Measurements from ENCODE around the gene AVL9. TPM values are rescaled to one million over a fixed set of nuclear protein-coding genes. Genes with fewer than 3 reads are reported as not detected.

Gene AVL9
- total and polyA plus RNA-seq, 9 of the 15 experiments (the other 6 are each of a cell fraction or from before 2014, with no cell fraction given): 6.4 to 66.2 (median 30.1) TPM

DNA sequence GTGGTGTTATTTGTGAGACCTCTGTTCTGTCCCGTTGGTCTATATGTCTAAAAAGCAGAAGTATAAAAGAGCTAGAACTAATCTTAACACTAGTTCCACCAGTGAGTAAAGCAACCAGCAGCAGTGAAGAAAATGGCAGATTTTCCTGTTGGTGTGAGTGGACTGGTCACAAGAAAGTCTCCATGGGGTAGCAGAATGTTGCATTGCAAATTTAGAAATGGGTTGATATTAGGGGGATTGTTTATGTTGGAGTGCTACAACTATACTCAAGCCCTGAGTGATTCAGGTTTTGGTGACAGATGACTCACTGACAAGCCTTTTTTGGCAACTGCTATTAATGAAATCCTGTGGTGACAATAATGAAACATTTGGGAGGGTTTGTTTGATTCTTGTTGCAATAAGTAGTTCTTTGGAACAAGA lies 5.6 kb downstream of the AVL9 start (continued):
- peak; percentile 70; the same call in 1 of the 2 replicates for TF ChIP-seq JUN (IDR thresholded peaks at IDR 0.05; ENCODE audit: borderline replicate concordance, low read depth, low read length)
- no peak for TF ChIP-seq JUN (CRISPR knock-in tag; IDR thresholded peaks at IDR 0.05; ENCODE audit: borderline replicate concordance)
- TF ChIP-seq SMARCC2 (IDR thresholded peaks at IDR 0.05; ENCODE audit: low read depth): 0 out of 2 replicates have a peak, but pooled peaks have one; percentile 36
- peak; percentile 50; the same call in 1 of the 2 replicates for TF ChIP-seq ARID1B (IDR thresholded peaks at IDR 0.05)
- TF ChIP-seq, protein P1, sequence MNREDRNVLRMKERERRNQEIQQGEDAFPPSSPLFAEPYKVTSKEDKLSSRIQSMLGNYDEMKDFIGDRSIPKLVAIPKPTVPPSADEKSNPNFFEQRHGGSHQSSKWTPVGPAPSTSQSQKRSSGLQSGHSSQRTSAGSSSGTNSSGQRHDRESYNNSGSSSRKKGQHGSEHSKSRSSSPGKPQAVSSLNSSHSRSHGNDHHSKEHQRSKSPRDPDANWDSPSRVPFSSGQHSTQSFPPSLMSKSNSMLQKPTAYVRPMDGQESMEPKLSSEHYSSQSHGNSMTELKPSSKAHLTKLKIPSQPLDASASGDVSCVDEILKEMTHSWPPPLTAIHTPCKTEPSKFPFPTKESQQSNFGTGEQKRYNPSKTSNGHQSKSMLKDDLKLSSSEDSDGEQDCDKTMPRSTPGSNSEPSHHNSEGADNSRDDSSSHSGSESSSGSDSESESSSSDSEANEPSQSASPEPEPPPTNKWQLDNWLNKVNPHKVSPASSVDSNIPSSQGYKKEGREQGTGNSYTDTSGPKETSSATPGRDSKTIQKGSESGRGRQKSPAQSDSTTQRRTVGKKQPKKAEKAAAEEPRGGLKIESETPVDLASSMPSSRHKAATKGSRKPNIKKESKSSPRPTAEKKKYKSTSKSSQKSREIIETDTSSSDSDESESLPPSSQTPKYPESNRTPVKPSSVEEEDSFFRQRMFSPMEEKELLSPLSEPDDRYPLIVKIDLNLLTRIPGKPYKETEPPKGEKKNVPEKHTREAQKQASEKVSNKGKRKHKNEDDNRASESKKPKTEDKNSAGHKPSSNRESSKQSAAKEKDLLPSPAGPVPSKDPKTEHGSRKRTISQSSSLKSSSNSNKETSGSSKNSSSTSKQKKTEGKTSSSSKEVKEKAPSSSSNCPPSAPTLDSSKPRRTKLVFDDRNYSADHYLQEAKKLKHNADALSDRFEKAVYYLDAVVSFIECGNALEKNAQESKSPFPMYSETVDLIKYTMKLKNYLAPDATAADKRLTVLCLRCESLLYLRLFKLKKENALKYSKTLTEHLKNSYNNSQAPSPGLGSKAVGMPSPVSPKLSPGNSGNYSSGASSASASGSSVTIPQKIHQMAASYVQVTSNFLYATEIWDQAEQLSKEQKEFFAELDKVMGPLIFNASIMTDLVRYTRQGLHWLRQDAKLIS (CRISPR knock-in tag; IDR thresholded peaks at IDR 0.05): 0 out of 2 replicates have a peak, but pooled peaks have one; percentile 29
- peak; percentile 85 for TF ChIP-seq JUND (IDR thresholded peaks at IDR 0.05; ENCODE audit: borderline replicate concordance, low read depth, low read length)
- peak; percentile 76; the same call in 2 of the 3 replicates for TF ChIP-seq JUND (tag; IDR thresholded peaks at IDR 0.05; ENCODE audit: borderline replicate concordance, low read depth, low read length)
- peak; percentile 56 for TF ChIP-seq DACH1 (IDR thresholded peaks at IDR 0.05; ENCODE audit: partially characterized antibody)
- TF ChIP-seq, protein P2, sequence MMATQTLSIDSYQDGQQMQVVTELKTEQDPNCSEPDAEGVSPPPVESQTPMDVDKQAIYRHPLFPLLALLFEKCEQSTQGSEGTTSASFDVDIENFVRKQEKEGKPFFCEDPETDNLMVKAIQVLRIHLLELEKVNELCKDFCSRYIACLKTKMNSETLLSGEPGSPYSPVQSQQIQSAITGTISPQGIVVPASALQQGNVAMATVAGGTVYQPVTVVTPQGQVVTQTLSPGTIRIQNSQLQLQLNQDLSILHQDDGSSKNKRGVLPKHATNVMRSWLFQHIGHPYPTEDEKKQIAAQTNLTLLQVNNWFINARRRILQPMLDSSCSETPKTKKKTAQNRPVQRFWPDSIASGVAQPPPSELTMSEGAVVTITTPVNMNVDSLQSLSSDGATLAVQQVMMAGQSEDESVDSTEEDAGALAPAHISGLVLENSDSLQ (IDR thresholded peaks at IDR 0.05): peak; percentile 56

All from K562 (cell line).